ENCODE data around the gene RASAL2.
A peak's percentile ranks its signal among the peaks of the same experiment; 100 is the strongest.
"Not testable (repeated sequence)": the region's sequence is repeated elsewhere in the genome, so short reads cannot be mapped to it uniquely, and the experiment has no call there.

Gene RASAL2

GRCh38 chr1:178248284-178248683 is 154.4 kb downstream of the RASAL2 start:
- in situ Hi-C loops (cut with HindIII; ENCODE audit: low pct_ligation_motif_present, low pct_unique_long_range_greater_than_20kb, low sequenced_read_pairs), result not testable (repeated sequence)

GRCh38 chr1:178253581-178253980 is 159.7 kb downstream of the RASAL2 start:
- in situ Hi-C loops (cut with HindIII; ENCODE audit: low pct_ligation_motif_present, low pct_unique_long_range_greater_than_20kb, low sequenced_read_pairs); DNase-seq: not testable (repeated sequence)

More at GRCh38 chr1:178248284-178248683, 154.4 kb downstream of the RASAL2 start:
- not testable (repeated sequence) for DNase-seq

GRCh38 chr1:178254433-178254832 is 160.5 kb downstream of the RASAL2 start:
- DNase-seq, result no peak
- in situ Hi-C loops (cut with HindIII; ENCODE audit: low pct_ligation_motif_present, low pct_unique_long_range_greater_than_20kb, low sequenced_read_pairs), result no loop called here

GRCh38 chr1:178258536-178258935 is 164.6 kb downstream of the RASAL2 start:
- no peak for DNase-seq
- in situ Hi-C loops (cut with HindIII; ENCODE audit: low pct_ligation_motif_present, low pct_unique_long_range_greater_than_20kb, low sequenced_read_pairs), result no loop called here

- in situ Hi-C loops (cut with HindIII; ENCODE audit: low pct_ligation_motif_present, low pct_unique_long_range_greater_than_20kb, low sequenced_read_pairs), result no loop called here
- DNase-seq, result peak; percentile 64
Observed at GRCh38 chr1:178262120-178262500, 168.2 kb downstream of the RASAL2 start.

GRCh38 chr1:178263341-178263740 is 169.4 kb downstream of the RASAL2 start:
- in situ Hi-C loops (cut with HindIII; ENCODE audit: low pct_ligation_motif_present, low pct_unique_long_range_greater_than_20kb, low sequenced_read_pairs), result no loop called here
- DNase-seq, result peak; percentile 53

- no peak for DNase-seq
- in situ Hi-C loops (cut with HindIII; ENCODE audit: low pct_ligation_motif_present, low pct_unique_long_range_greater_than_20kb, low sequenced_read_pairs), result no loop called here
Observed at GRCh38 chr1:178266113-178266512, 172.2 kb downstream of the RASAL2 start.

- peak; percentile 67 for DNase-seq
- in situ Hi-C loops (cut with HindIII; ENCODE audit: low pct_ligation_motif_present, low pct_unique_long_range_greater_than_20kb, low sequenced_read_pairs), result no loop called here
Observed at GRCh38 chr1:178266619-178267066, 172.7 kb downstream of the RASAL2 start.

GRCh38 chr1:178267646-178268094 is 173.8 kb downstream of the RASAL2 start:
- DNase-seq, result peak; percentile 92
- in situ Hi-C loops (cut with HindIII; ENCODE audit: low pct_ligation_motif_present, low pct_unique_long_range_greater_than_20kb, low sequenced_read_pairs), result no loop called here

- in situ Hi-C loops (cut with HindIII; ENCODE audit: low pct_ligation_motif_present, low pct_unique_long_range_greater_than_20kb, low sequenced_read_pairs), result no loop called here
- DNase-seq, result peak; percentile 63
Observed at GRCh38 chr1:178271471-178271870, 177.6 kb downstream of the RASAL2 start.

- in situ Hi-C loops (cut with HindIII; ENCODE audit: low pct_ligation_motif_present, low pct_unique_long_range_greater_than_20kb, low sequenced_read_pairs), result no loop called here
- DNase-seq, result peak; percentile 85
Observed at GRCh38 chr1:178273707-178274410, 180.0 kb downstream of the RASAL2 start.

- in situ Hi-C loops (cut with HindIII; ENCODE audit: low pct_ligation_motif_present, low pct_unique_long_range_greater_than_20kb, low sequenced_read_pairs), result no loop called here
Observed at GRCh38 chr1:178275049-178275448, 181.1 kb downstream of the RASAL2 start.

GRCh38 chr1:178275553-178275952 is 181.6 kb downstream of the RASAL2 start:
- in situ Hi-C loops (cut with HindIII; ENCODE audit: low pct_ligation_motif_present, low pct_unique_long_range_greater_than_20kb, low sequenced_read_pairs), result no loop called here
- DNase-seq, result no peak

More at GRCh38 chr1:178275049-178275448, 181.1 kb downstream of the RASAL2 start:
- DNase-seq, result no peak

- DNase-seq, result no peak
- in situ Hi-C loops (cut with HindIII; ENCODE audit: low pct_ligation_motif_present, low pct_unique_long_range_greater_than_20kb, low sequenced_read_pairs), result no loop called here
Observed at GRCh38 chr1:178277793-178278530, 184.1 kb downstream of the RASAL2 start.

- in situ Hi-C loops (cut with HindIII; ENCODE audit: low pct_ligation_motif_present, low pct_unique_long_range_greater_than_20kb, low sequenced_read_pairs), result no loop called here
- DNase-seq, result no peak
Observed at GRCh38 chr1:178278916-178279686, 185.2 kb downstream of the RASAL2 start.

GRCh38 chr1:178282949-178283367 is 189.1 kb downstream of the RASAL2 start:
- in situ Hi-C loops (cut with HindIII; ENCODE audit: low pct_ligation_motif_present, low pct_unique_long_range_greater_than_20kb, low sequenced_read_pairs), result no loop called here
- DNase-seq, result peak; percentile 76

- in situ Hi-C loops (cut with HindIII; ENCODE audit: low pct_ligation_motif_present, low pct_unique_long_range_greater_than_20kb, low sequenced_read_pairs), result no loop called here
- no peak for DNase-seq
Observed at GRCh38 chr1:178283409-178283808, 189.5 kb downstream of the RASAL2 start.

GRCh38 chr1:178284058-178284457 is 190.2 kb downstream of the RASAL2 start:
- no peak for DNase-seq
- in situ Hi-C loops (cut with HindIII; ENCODE audit: low pct_ligation_motif_present, low pct_unique_long_range_greater_than_20kb, low sequenced_read_pairs), result no loop called here

- DNase-seq, result no peak
- in situ Hi-C loops (cut with HindIII; ENCODE audit: low pct_ligation_motif_present, low pct_unique_long_range_greater_than_20kb, low sequenced_read_pairs), result no loop called here
Observed at GRCh38 chr1:178291166-178291565, 197.3 kb downstream of the RASAL2 start.

Data from ACHN (cell line).